ELF-1 (cell line): ENCODE results near the gene CFH.
"Not testable (repeated sequence)": the region's sequence is repeated elsewhere in the genome, so short reads cannot be mapped to it uniquely, and the experiment has no call there.

Experiments
- DNase-seq: peaks from one replicate; pipeline ENCODE4 v3.0.0-alpha.2; 2016; ENCODE audit warnings: low read depth, low spot score

The CFH gene

GRCh38 chr1:196667131-196667530, 15.3 kb downstream of the CFH start:
- no peak for DNase-seq

DNA sequence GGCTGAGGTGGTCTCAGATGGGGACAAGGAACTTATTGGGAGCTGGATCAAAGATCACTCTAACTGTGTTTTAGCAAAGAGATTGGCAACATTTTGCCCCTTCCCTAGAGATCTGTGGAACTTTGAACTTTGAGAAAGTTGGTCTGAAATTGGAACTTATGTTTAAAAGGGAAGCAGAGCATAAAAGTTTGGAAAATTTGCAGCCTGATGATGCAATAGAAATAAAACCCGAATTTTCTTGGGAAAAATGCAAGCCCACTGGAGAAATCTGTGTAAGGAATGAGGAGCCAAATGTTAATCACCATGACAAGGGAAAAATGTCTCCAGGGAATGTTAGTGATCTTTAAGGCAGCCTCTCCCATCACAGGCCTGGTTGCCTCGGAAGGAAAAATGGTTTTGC, 17.2 kb downstream of the CFH start:
- DNase-seq: no peak

DNA sequence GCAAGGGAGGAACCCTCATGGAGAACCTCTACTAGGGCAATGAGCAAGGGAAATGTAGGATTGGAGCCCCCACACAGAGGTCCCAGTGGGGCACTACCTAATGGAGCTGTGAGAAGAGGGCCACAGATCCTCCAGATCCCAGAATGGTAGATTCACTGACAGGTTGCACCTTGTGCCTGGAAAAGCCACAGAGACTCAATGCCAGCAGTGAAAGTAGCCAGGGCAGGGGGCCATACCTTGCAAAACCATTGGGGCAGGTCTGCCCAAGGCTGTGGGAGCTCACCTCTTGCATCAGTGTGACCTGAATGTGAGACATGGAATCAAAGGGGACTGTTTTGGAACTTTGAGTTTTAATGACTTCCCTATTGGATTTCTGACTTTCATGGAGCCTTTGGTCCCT, 17.9 kb downstream of the CFH start:
- no peak for DNase-seq

GRCh38 chr1:196674908-196675307, 23.1 kb downstream of the CFH start:
- no peak for DNase-seq

- no peak for DNase-seq
Observed at GRCh38 chr1:196677781-196678509, 26.1 kb downstream of the CFH start.

DNA sequence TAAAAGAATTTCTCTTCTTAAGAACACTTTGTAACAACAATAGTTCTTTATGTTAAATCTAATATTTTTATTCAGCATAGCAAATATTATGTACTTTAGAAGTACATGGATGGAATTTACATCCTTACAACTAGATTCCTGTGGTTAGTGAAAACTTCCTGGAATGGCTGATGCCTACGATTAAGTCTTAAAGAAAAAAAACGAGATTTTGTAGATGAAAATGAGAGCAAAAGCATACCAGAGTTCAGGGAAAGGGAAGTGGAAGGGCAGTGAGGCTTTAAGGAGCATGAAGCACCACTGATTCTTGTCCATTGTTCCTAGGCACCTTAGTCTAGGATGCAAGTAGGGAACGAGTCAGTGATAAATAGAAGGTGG, 26.7 kb downstream of the CFH start:
- DNase-seq: no peak

DNA sequence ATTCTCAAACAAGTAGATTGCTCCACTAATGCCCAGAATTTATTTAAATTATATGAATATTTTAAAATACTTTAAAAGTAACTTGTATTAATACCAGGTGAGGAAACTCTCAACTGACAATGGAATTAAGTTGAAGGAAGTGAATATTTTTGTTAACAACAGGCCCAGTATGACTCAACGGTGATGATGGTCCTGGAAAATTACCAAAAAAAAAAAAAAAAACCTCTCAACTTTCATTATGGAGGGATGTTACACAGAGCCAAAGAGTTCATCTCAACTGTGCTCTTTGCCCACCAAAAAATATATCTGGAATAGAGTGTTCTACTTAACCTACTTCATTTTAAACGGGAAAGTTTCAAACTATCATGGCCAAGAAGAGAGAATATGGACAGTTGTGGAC, 28.3 kb downstream of the CFH start:
- no peak for DNase-seq

DNA sequence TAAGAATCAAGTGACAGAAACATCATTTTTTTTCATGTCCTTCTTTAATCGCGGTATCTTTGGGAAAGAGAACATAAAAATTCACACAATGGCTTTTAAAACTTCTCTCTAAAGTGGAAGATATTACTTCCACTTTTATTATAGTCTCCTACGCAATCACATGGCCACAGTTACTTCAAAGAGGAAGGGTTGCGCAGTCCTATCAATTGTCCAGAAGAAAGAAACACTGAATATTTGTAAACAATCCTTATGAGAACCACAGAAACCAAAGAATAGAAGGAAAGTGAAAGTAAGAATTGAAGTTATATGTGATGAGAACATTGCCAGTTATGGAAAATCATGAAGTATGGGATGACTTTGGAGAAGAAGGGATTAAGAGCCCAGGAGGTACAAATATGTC, 32.6 kb downstream of the CFH start:
- no peak for DNase-seq

DNA sequence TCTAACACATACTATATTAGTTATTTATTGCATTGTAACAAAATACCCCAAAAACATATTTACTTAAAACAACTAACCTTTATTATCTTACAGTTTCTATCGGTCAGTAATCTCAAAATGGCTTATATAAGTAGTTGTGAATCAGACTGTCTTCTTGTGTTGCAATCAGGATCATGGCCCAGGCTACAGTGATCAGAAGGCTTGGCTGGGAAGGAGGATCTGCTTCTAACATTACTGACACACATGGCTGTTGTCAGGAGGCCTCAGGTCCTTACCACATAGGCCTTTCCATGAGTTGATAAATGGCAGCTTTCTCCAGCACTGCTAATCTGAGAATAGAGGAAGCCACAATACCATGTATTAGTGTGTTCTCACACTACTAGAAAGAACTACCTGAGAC, 33.7 kb downstream of the CFH start:
- no peak for DNase-seq

GRCh38 chr1:196689001-196689400, 37.2 kb downstream of the CFH start:
- no peak for DNase-seq

DNA sequence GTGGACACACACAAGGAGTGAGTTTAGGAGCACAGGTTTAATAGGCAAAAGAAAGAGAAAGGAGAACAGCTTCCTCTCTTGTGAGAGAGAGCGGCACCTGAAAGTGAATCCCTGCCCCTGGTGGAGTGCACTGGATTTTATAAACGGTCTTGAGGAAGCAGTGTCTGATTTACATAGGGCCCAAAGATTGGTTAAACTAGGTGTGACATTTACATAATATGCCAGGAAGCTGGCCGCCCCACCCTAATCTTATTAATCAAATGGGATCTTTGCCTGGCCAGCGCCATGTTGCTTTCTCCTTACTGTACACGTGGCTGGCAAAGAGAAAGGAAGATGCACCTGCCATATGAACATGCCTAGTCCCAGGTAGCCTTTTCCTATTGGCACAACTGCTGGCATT, 38.7 kb downstream of the CFH start:
- peak; percentile 8 for DNase-seq

DNA sequence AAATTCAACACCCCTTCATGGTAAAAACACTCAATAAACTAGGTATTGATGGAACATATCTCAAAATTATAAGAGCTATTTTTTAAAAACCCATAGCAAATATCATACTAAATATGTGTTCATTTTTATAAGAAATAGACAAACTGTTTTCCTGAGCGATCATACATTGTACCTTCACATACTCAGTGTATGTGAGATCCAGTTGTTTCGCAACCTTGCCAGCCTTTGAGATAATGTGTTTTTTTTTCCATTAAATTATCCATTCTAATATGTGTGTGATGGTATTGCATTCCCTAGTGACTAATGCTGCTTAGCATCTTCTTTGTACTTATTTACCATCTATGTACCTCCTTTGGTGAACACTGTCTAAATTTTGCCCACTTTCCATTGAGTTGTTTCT, 47.1 kb downstream of the CFH start:
- DNase-seq: no peak

GRCh38 chr1:196701144-196701543, 49.3 kb downstream of the CFH start:
- no peak for DNase-seq

DNA sequence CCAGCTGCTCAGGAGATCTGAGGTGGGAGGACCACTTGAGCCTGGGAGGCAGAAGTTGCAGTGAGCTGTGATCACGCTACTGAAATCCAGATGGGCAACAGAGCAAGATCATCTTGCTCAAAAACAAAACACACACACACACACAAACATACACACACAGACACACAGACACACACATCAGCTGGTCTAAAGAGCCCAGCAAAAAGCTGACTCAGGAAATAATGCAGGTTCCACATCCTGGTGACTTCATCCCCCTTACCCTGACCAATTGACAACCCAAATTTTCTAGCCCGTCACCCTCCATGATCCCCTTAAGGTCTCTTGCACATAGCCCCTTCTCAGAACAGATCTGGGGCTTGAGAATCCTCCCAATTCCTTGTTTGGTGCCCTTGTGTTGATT, 58.0 kb downstream of the CFH start:
- DNase-seq: not testable (repeated sequence)

DNA sequence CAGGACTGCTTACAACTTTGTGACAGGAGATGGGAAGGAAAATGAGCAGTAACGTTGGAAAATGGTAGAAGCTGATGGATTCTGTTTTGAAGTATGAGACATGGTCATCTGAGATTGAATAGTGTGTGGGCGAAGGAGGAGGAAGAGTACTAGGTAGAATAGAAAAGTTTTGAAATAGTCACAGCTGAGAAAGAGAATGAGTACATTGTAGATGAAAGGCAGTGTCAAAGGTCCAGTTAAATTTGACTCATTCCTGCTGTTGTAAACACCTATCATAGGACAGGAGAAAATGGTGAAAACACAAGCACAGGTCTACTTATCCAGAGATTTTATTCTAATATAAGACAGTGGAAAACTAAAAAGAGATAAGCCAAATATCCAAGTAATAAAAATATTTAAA, 66.0 kb downstream of the CFH start:
- no peak for DNase-seq

DNA sequence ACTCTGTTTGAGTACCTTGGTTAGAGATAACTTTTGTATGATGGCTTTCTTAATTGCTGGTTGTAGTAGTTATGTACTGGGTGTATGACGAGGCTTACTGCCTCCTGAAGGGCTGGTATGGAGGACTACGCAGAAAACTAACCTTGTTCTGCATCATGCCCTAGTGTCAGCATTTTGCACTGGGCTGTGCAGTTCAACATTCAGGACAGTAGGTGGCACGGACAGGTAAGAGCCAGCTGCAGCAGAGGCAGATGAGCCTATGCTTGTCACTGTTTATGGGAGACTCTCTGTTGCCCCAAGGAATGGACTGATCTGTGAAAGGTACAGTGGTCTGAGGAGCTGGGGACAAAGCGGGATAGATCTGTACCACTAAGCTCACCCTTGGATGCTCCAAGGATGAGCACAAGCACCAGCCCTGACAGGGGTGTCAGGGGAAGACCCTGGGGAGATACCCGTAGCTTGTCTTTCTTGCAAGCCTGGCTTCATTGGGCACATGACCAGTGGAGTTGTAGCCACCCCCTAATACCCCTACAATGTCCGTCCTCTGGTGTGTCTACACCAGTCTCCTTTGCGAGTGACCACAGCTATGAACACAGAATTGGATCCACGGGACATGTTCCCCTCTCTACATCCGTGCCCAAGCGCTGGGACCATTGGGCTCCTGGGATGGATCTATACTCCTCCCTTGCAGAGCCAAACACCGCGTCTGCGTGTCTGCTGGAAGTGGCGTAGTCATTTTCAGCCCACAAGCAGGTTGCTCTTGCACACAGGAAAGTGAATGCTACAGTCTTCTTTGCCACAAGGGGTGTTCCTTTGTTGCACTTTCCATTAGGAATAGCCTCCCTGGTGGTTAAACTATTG, 71.7 kb downstream of the CFH start:
- peak; percentile 77 for DNase-seq

DNA sequence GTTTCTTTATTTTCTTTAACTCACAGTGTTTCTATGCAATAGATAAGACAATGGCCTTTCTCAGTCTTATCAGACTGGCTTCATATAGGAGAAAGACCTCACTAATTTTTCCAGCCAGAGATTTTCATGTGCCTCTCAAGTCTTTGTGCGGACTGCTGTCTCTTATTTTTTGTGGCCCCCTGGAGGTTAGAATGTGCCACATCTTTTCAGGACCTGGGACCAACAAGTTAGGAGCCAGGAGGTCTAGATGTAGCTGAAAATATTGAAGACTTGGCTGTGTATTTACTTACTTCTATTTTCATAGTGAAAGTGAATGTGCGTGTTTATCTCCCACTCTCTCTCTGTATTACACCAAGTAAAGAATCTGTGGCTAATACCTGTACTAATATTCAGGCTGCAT, 80.7 kb downstream of the CFH start:
- peak; percentile 7 for DNase-seq

DNA sequence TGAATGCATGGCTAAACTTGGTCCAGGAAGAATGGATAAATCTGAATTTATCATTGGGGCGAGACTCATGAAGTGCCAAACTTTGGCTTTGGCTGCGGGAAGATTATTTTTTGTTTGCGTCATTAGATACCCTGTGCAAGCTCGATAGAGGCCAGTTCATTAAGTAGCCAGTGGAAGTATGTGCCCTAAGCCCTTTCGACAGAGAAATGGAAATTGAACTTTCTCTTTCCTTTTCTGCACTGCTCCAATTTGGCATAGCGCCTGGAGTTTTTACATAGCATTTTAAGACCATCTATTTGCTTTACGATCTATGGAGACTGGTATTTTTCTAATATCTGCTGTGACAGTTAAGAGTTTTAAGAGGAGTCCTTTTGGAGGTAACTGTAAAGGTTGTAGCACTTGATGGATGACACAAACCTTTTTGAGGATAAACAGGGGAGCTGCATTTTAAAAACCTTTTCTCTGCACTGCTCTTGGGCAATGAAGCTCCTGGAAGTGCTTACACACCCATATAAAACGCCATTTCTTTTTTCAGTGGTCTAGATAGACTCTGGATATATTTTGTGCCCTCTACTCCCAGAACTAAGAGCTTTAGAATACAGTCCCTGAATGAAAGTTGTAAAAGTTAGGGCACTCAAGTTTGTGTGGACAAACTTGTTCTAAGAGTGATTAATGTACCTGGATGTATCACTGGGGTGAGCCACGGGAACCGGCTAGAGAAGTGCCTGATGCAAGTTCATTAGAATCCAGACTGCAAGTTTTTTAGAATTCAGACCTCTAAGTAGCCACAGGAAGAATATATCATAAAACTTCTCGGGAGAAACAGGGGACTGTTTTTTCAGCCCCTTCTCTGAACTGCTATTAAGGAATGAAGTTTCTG, 81.5 kb downstream of the CFH start:
- DNase-seq: no peak

GRCh38 chr1:196734006-196734405, 82.2 kb downstream of the CFH start:
- DNase-seq: no peak

DNA sequence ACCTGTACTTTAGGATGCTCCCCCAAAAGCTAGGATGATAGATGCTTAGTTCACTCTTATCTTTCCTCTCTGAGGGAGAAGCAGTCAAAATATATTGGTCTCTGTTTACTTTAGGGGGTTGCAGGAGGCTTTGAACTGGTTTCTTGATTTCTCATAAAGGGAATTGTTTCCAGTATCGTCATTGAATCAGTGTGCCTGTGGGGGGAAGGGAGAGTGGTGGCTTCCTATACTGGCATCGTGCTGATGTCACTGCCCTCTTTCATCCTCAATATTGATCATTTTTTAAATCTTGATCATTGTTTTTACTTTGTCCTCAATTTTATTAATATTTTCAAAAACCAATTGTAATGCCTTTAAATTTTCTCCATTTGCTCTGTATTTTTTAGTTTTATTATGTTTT, 82.6 kb downstream of the CFH start:
- DNase-seq: no peak

DNA sequence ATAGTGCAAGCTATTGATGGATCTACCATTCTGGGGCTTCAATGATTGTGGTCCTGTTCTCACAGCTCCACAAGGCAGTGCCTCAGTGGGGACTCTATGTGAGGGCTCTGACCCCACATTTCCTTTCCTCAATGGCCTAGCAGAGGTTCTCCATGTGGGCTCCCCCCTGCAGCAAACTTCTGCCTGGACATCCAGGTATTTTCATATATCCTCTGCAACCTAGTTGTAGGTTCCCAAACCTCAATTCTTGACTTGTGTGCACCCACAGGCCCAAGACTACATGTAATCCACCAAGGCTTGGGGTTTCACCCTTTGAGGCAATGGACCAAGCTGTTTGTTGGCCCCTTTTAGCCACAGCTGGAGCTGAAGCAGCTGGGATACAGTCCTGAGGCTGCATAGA, 86.9 kb downstream of the CFH start:
- no peak for DNase-seq

DNA sequence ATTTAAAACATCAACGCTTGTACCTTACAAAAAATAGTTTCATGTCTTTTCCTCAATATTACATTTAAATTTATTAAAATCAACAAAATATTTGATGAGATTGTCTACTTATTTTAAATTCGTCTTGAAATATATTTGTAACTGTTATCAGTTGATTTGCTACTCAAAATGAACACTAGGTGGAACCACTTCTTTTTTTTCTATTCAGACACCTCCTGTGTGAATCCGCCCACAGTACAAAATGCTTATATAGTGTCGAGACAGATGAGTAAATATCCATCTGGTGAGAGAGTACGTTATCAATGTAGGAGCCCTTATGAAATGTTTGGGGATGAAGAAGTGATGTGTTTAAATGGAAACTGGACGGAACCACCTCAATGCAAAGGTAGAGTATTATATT, 91.4 kb downstream of the CFH start:
- DNase-seq: not testable (repeated sequence)
